NCI-H146 (cell line): Measurements from ENCODE around the gene LRAT.
"Not testable (repeated sequence)": the region's sequence is repeated elsewhere in the genome, so short reads cannot be mapped to it uniquely, and the experiment has no call there.

Experiments used
- DNase-seq: peaks from one replicate; lab custom pipeline; 2025; lab: John Stamatoyannopoulos, UW

LRAT gene

GRCh38 chr4:154743683-154744340 is at the start of gene LRAT:
TSS of gene LRAT (plus strand) at chr4:154744000. CDS start at chr4:154744327, 327 bp downstream.
- DNase-seq = peak; percentile 17

GRCh38 chr4:154707877-154708276 is 35.9 kb upstream of the LRAT start:
- no peak for DNase-seq

- DNase-seq = no peak
These were observed 34.2 kb upstream of the LRAT start for GRCh38 chr4:154709550-154709949.

GRCh38 chr4:154711522-154711921 is 32.3 kb upstream of the LRAT start:
- DNase-seq = no peak

- DNase-seq = no peak
These were observed 29.3 kb upstream of the LRAT start for GRCh38 chr4:154714339-154715040.

- no peak for DNase-seq
These were observed 24.7 kb upstream of the LRAT start for GRCh38 chr4:154719087-154719486.

- DNase-seq = no peak
These were observed 23.7 kb upstream of the LRAT start for GRCh38 chr4:154720123-154720522.

- no peak for DNase-seq
These were observed 23.1 kb upstream of the LRAT start for GRCh38 chr4:154720618-154721267.

- DNase-seq = no peak
These were observed 21.5 kb upstream of the LRAT start for GRCh38 chr4:154722262-154722661.

GRCh38 chr4:154723601-154724000 is 20.2 kb upstream of the LRAT start:
- not testable (repeated sequence) for DNase-seq

- DNase-seq = no peak
These were observed 16.3 kb upstream of the LRAT start for GRCh38 chr4:154727540-154727939.

- DNase-seq = no peak
These were observed 12.0 kb upstream of the LRAT start for GRCh38 chr4:154731756-154732155.

GRCh38 chr4:154732669-154733068 is 11.1 kb upstream of the LRAT start:
- no peak for DNase-seq

GRCh38 chr4:154736770-154737169 is 7.0 kb upstream of the LRAT start:
- DNase-seq = no peak

GRCh38 chr4:154738426-154738825 is 5.4 kb upstream of the LRAT start:
- DNase-seq = no peak

GRCh38 chr4:154739111-154739510 is 4.7 kb upstream of the LRAT start:
- no peak for DNase-seq

GRCh38 chr4:154740462-154740861 is 3.3 kb upstream of the LRAT start:
- DNase-seq = no peak

- DNase-seq = no peak
These were observed 2.6 kb upstream of the LRAT start for GRCh38 chr4:154741131-154741665.

GRCh38 chr4:154741922-154742850 is 1.6 kb upstream of the LRAT start:
- DNase-seq = no peak

- no peak for DNase-seq
These were observed 634 bp downstream of the LRAT start for GRCh38 chr4:154744341-154744926.

GRCh38 chr4:154757713-154758112 is 13.9 kb downstream of the LRAT start:
- no peak for DNase-seq
